ENCODE measurements around the gene MTMR2. TPM values are rescaled to one million over a fixed set of nuclear protein-coding genes. Genes with fewer than 3 reads are reported as not detected.

MTMR2 gene
- total RNA-seq, 1 donor from 2014 or later = 27.0 TPM

GRCh38 chr11:95913830-95914615 lies 9.9 kb downstream of the MTMR2 start:
- H3K27me3 ChIP-seq = no peaks in the 10 kb centered on the region
- ATAC-seq = no peak
- no peak for DNase-seq
- H3K4me3 ChIP-seq = no peak overlapping the region
- intact Hi-C loops (cut with DNase I) = no loop called here
- no peak for TF ChIP-seq CTCF (IDR thresholded peaks at IDR 0.05)
- H3K27ac ChIP-seq = no peak overlapping the region
- no peaks in the 10 kb centered on the region for H3K4me1 ChIP-seq
- H3K36me3 ChIP-seq = no peaks in the 10 kb centered on the region
- H3K9me3 ChIP-seq = no peaks in the 10 kb centered on the region

GRCh38 chr11:95912902-95913560 lies 10.9 kb downstream of the MTMR2 start:
- intact Hi-C loops (cut with DNase I) = no loop called here
- ATAC-seq (no peak), DNase-seq (no peak)
- Histone ChIP-seq H3K4me1 (no peaks in the 10 kb centered on the region), H3K36me3 (no peaks in the 10 kb centered on the region), H3K27me3 (no peaks in the 10 kb centered on the region), H3K4me3 (no peak overlapping the region), H3K9me3 (no peaks in the 10 kb centered on the region), H3K27ac (no peak overlapping the region)
- TF ChIP-seq CTCF (IDR thresholded peaks at IDR 0.05) = no peak

- H3K36me3 ChIP-seq = no peaks in the 10 kb centered on the region
- TF ChIP-seq CTCF (IDR thresholded peaks at IDR 0.05) = no peak
- H3K4me3 ChIP-seq = no peak overlapping the region
- no peaks in the 10 kb centered on the region for H3K4me1 ChIP-seq
- intact Hi-C loops (cut with DNase I) = no loop called here
- ATAC-seq (no peak), DNase-seq (no peak)
- no peaks in the 10 kb centered on the region for H3K9me3 ChIP-seq
- H3K27me3 ChIP-seq = no peaks in the 10 kb centered on the region
- H3K27ac ChIP-seq = no peak overlapping the region
These were observed 12.5 kb downstream of the MTMR2 start for GRCh38 chr11:95911369-95911759.

GRCh38 chr11:95910638-95911368 lies 13.1 kb downstream of the MTMR2 start:
- no peaks in the 10 kb centered on the region for H3K27me3 ChIP-seq
- intact Hi-C loops (cut with DNase I) = no loop called here
- no peak overlapping the region for H3K4me3 ChIP-seq
- H3K4me1 ChIP-seq = no peaks in the 10 kb centered on the region
- no peak for TF ChIP-seq CTCF (IDR thresholded peaks at IDR 0.05)
- no peaks in the 10 kb centered on the region for H3K9me3 ChIP-seq
- no peak overlapping the region for H3K27ac ChIP-seq
- DNase-seq (no peak), ATAC-seq (no peak)
- H3K36me3 ChIP-seq = no peaks in the 10 kb centered on the region

- H3K4me3 ChIP-seq = no peak overlapping the region
- H3K9me3 ChIP-seq = no peaks in the 10 kb centered on the region
- no peaks in the 10 kb centered on the region for H3K27me3 ChIP-seq
- intact Hi-C loops (cut with DNase I) = no loop called here
- ATAC-seq (no peak), DNase-seq (no peak)
- no peaks in the 10 kb centered on the region for H3K4me1 ChIP-seq
- no peak overlapping the region for H3K27ac ChIP-seq
- H3K36me3 ChIP-seq = no peaks in the 10 kb centered on the region
- TF ChIP-seq CTCF (IDR thresholded peaks at IDR 0.05) = no peak
These were observed 15.1 kb downstream of the MTMR2 start for GRCh38 chr11:95908826-95909225.

Data from upper lobe of right lung (tissue), 1 donor.